Smooth muscle cell (in vitro differentiated cells): Measurements from ENCODE around the gene CACYBP. TPM values are rescaled to one million over a fixed set of nuclear protein-coding genes. Genes with fewer than 3 reads are reported as not detected.

Experiments
- DNase-seq: peaks from one replicate; lab custom pipeline; 2025; ENCODE audit not compliant: unreplicated experiment; lab: John Stamatoyannopoulos, UW
- H2AFZ ChIP-seq: fragments of 200-600 bp; sonication (generic); 2 replicates; pipeline ENCODE4 v1.6.0; 2016; ENCODE audit warnings: antibody characterized with exemption, low read depth, mild to moderate bottlenecking
- H3F3A ChIP-seq: fragments of 200-600 bp; sonication (generic); 2 replicates; pipeline ENCODE4 v1.6.0; 2017; ENCODE audit warnings: antibody characterized with exemption, low read depth
- H3K27ac ChIP-seq: fragments of 200-600 bp; sonication (generic); 2 replicates; pipeline ENCODE4 v1.5.1; 2016; ENCODE audit warnings: low read depth, mild to moderate bottlenecking
- H3K27me3 ChIP-seq: fragments of 200-600 bp; sonication (generic); 2 replicates; pipeline ENCODE4 v1.6.1; 2016; ENCODE audit warnings: low read depth, mild to moderate bottlenecking
- H3K36me3 ChIP-seq: fragments of 200-600 bp; sonication (generic); 2 replicates; pipeline ENCODE4 v1.5.1; 2016; ENCODE audit warnings: low read depth
- H3K4me1 ChIP-seq: fragments of 200-600 bp; sonication (generic); 2 replicates; pipeline ENCODE4 v1.5.1; 2016; ENCODE audit warnings: low read depth
- H3K4me2 ChIP-seq: fragments of 200-600 bp; sonication (generic); 2 replicates; pipeline ENCODE4 v1.6.0; 2016; ENCODE audit warnings: mild to moderate bottlenecking
- H3K4me3 ChIP-seq: fragments of 200-600 bp; sonication (generic); 2 replicates; pipeline ENCODE4 v1.5.1; 2016; ENCODE audit warnings: mild to moderate bottlenecking
- H3K79me2 ChIP-seq: fragments of 200-600 bp; sonication (generic); 2 replicates; pipeline ENCODE4 v1.6.0; 2016; ENCODE audit warnings: low read depth, mild to moderate bottlenecking
- H3K9ac ChIP-seq: fragments of 200-600 bp; sonication (generic); 2 replicates; pipeline ENCODE4 v1.6.0; 2016; ENCODE audit warnings: low read depth
- H3K9me3 ChIP-seq: fragments of 200-600 bp; sonication (generic); replicated peaks from 2 replicates; pipeline ENCODE4 v1.5.1; 2016; ENCODE audit warnings: low read depth
- H4K20me1 ChIP-seq: fragments of 200-600 bp; sonication (generic); 2 replicates; pipeline ENCODE4 v1.6.0; 2016; ENCODE audit warnings: low read depth
- WGBS: methylation state at CpG from one replicate; pipeline ENCODE4 v1.1.7; 2016; ENCODE audit warnings: low lambda C conversion rate; 5-methylcytosine and 5-hydroxymethylcytosine counted together
- polyA plus RNA-seq: library from polyadenylated mRNA; unstranded; fragments of >200 nt; fragmentation: Nextera tagmentation; extraction: Ambion mirVana; gene quantifications from 2 replicates; pipeline ENCODE4 v1.2.1, GENCODE V29; 2016
- total RNA-seq: library from RNA; depleted of rRNA; stranded (reverse); fragments of >200 nt; gene quantifications from 2 replicates; pipeline ENCODE4 v1.2.3, GENCODE V29; 2014
- TF ChIP-seq, protein P1 (sequence below): fragments of 200-600 bp; sonication (generic); IDR thresholded peaks from 2 replicates; pipeline ENCODE4 v1.5.1; 2017; ENCODE audit warnings: borderline replicate concordance, mild to moderate bottlenecking, antibody characterized with exemption; ENCODE audit not compliant: insufficient read depth, poor library complexity, severe bottlenecking

Gene CACYBP
- total and polyA plus RNA-seq, 2 experiments from 2014 or later = 46.8 to 54.6 TPM

DNA sequence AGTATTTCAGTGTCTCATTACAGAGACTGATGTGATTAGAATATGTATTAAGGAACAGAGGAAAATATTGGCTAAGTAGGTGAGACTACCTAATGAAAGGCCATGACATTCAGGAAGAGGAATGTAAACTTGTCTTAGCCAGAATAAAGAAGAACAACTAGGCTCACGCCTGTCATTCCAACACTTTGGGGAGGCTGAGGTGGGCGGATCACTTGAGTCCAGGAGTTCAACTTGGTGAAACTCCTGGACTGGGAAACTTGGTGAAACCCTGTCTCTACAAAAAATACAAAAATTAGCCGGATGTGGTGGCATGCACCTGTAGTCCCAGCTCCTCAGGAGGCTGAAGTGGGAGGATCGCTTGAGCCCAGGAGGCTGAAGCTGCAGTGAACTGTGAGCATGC lies 14.8 kb upstream of the CACYBP start:
- H3K4me3 ChIP-seq = no peak overlapping the region
- DNase-seq = no peak
- H3K27me3 ChIP-seq = no peaks in the 10 kb centered on the region
- no peaks in the 10 kb centered on the region for H3K4me1 ChIP-seq
- TF ChIP-seq, protein P1, sequence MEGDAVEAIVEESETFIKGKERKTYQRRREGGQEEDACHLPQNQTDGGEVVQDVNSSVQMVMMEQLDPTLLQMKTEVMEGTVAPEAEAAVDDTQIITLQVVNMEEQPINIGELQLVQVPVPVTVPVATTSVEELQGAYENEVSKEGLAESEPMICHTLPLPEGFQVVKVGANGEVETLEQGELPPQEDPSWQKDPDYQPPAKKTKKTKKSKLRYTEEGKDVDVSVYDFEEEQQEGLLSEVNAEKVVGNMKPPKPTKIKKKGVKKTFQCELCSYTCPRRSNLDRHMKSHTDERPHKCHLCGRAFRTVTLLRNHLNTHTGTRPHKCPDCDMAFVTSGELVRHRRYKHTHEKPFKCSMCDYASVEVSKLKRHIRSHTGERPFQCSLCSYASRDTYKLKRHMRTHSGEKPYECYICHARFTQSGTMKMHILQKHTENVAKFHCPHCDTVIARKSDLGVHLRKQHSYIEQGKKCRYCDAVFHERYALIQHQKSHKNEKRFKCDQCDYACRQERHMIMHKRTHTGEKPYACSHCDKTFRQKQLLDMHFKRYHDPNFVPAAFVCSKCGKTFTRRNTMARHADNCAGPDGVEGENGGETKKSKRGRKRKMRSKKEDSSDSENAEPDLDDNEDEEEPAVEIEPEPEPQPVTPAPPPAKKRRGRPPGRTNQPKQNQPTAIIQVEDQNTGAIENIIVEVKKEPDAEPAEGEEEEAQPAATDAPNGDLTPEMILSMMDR = no peak
- no peaks in the 10 kb centered on the region for H3K79me2 ChIP-seq
- H3K27ac ChIP-seq = no peak overlapping the region
- H4K20me1 ChIP-seq = no peaks in the 10 kb centered on the region
- H2AFZ ChIP-seq = no peak overlapping the region
- WGBS = 95% methylated on average over 4 of the region's 4 CpGs
- no peak overlapping the region for H3K4me2 ChIP-seq
- no peaks in the 10 kb centered on the region for H3F3A ChIP-seq
- H3K9ac ChIP-seq = no peak overlapping the region
- H3K36me3 ChIP-seq = no peaks in the 10 kb centered on the region
- no peaks in the 10 kb centered on the region for H3K9me3 ChIP-seq

DNA sequence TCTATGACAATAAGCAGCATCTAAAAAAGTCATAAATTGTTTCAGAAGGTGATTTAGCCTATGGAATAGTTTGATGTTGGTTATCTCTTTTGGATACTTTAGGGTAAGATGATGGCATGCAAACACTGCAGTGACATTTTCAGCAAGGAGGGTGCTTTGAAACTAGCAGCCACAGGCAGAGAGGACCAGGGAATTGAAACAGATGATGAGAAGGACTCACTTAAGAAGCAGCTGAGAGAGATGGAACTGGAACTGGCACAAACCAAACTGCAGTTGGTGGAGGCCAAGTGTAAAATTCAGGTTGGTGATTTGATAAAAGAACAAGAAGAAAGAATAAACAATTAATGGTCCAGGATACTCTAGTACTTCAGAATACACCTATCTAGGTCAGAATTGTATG lies 11.2 kb upstream of the CACYBP start:
- no peak overlapping the region for H3K4me3 ChIP-seq
- H3K27me3 ChIP-seq = no peaks in the 10 kb centered on the region
- no peaks in the 10 kb centered on the region for H3K36me3 ChIP-seq
- TF ChIP-seq, protein P1 = no peak
- H2AFZ ChIP-seq = no peak overlapping the region
- no peak overlapping the region for H3K9ac ChIP-seq
- no peaks in the 10 kb centered on the region for H3F3A ChIP-seq
- no peaks in the 10 kb centered on the region for H3K4me1 ChIP-seq
- H3K27ac ChIP-seq = no peak overlapping the region
- H3K79me2 ChIP-seq = no peaks in the 10 kb centered on the region
- no peak overlapping the region for H3K4me2 ChIP-seq
- no peak for DNase-seq
- H4K20me1 ChIP-seq = no peaks in the 10 kb centered on the region
- H3K9me3 ChIP-seq = no peaks in the 10 kb centered on the region

DNA sequence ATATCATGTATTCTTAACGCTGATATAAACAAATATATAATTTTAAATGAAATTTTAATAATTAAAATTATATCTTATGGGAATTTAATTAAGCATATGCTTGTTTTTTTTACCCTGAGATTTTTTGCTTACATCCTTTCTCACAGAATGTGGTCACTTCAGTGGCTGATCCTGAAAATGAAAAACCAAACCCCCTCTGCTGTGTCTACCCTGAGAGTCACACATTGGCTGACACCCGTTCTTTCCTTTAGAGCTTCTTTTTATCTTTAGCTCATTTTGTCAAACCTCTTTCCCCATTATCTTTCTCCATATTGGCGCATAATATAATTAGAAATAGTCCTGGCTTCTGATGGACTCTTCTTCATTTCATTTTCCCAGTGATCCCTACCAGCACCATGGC lies 10.8 kb upstream of the CACYBP start:
- Histone ChIP-seq H3K4me3 (no peak overlapping the region), H3F3A (no peaks in the 10 kb centered on the region), H3K36me3 (no peaks in the 10 kb centered on the region), H3K27me3 (no peaks in the 10 kb centered on the region), H3K4me1 (no peaks in the 10 kb centered on the region), H2AFZ (no peak overlapping the region), H3K79me2 (no peaks in the 10 kb centered on the region), H3K9ac (no peak overlapping the region), H3K4me2 (no peak overlapping the region), H3K9me3 (no peaks in the 10 kb centered on the region), H4K20me1 (no peaks in the 10 kb centered on the region), H3K27ac (no peak overlapping the region)
- TF ChIP-seq, protein P1 = no peak
- WGBS = 92% methylated on average over 3 of the region's 3 CpGs
- no peak for DNase-seq

DNA sequence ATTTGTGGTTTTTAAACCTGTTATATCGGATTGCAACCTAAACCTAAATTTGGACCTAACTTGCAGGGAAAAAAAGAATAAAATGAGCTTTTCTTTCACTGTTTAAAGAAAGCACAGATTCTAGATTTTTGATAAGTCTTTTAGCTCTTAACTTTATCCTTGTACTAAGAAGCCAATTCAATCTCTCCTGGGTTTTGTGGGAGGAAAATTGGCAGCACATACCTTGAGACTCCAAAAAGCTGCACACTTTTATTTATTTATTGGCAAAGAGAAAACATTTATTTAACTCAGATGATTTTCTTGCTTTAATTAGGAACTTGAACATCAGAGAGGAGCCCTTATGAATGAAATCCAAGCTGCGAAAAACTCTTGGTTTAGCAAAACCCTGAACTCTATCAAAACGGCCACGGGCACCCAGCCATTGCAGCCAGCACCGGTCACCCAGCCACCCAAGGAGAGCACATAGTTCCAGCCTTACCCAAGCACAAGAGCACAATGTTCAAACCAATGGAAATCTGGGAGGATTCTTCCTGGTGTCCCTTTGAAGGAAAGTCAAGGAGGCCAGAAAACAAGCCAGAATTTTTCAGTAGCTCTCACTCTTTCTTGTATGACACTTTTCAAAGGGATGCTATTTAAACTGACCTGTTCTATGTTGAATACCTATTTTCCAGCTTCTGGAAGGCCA lies 10.1 kb upstream of the CACYBP start:
- Histone ChIP-seq H3K79me2 (no peaks in the 10 kb centered on the region), H3K4me2 (no peak overlapping the region), H3K9ac (no peak overlapping the region), H3K27me3 (no peaks in the 10 kb centered on the region), H3K9me3 (no peaks in the 10 kb centered on the region), H3K4me1 (no peaks in the 10 kb centered on the region), H3K4me3 (no peak overlapping the region), H3K27ac (no peak overlapping the region), H3K36me3 (no peaks in the 10 kb centered on the region), H2AFZ (no peak overlapping the region), H4K20me1 (no peaks in the 10 kb centered on the region), H3F3A (no peaks in the 10 kb centered on the region)
- no peak for DNase-seq
- WGBS = 95% methylated on average over 5 of the region's 5 CpGs
- TF ChIP-seq, protein P1 = no peak
